Lower leg skin (tissue), 4 donors: ENCODE measurements around the gene CAMK2B. TPM values are rescaled to one million over a fixed set of nuclear protein-coding genes. Genes with fewer than 3 reads are reported as not detected.

Source experiments
- DNase-seq, 2 donors: peaks; one replicate each; pipeline ENCODE4 v3.0.0-alpha.2; 2019; ENCODE audit warnings: low spot score in 2 of 2
- H3K4me3 ChIP-seq: fragments of 200-600 bp; sonication (generic); 2 replicates; pipeline ENCODE4 v1.5.1; 2017; ENCODE audit warnings: mild to moderate bottlenecking, low read depth; ENCODE audit not compliant: poor library complexity, severe bottlenecking
- CTCF ChIP-seq, 3 donors: fragments of 450-650 bp; IDR thresholded peaks; one replicate each; pipeline ENCODE4 v1.5.1; 2016; ENCODE audit warnings: antibody characterized with exemption in 3 of 3, mild to moderate bottlenecking in 3 of 3, moderate library complexity in 2 of 3
- POLR2A ChIP-seq, 2 donors: fragments of 450-650 bp; IDR thresholded peaks; one replicate each; pipeline ENCODE4 v1.6.1; 2016 to 2017; ENCODE audit warnings: antibody characterized with exemption in 2 of 2, mild to moderate bottlenecking in 1 of 2, moderate library complexity in 1 of 2
- WGBS, 2 donors: methylation state at CpG; one replicate each; pipeline ENCODE4 v1.1.5; 2018; 5-methylcytosine and 5-hydroxymethylcytosine counted together
- intact Hi-C: fragments of 100-400 bp; cut with DNase I; formaldehyde crosslinking; loops from one replicate; pipeline ENCODE4 v1.15.0; 2023; ENCODE audit warnings: low total_unique reads
- total RNA-seq, 4 donors: library from RNA; depleted of rRNA; stranded (reverse); fragments of >200 nt; gene quantifications; one replicate each; pipeline ENCODE4 v1.1.0, GENCODE V29; 2016

Gene CAMK2B
- total RNA-seq, 4 donors from 2014 or later, result 0.04 to 2.6 (median 1.1) TPM

- 41 to 45% methylated on average over 9 of the region's 9 CpGs for WGBS, 2 donors
- intact Hi-C loops, result no loop called here
These were observed 1.3 kb downstream of the CAMK2B start for GRCh38 chr7:44324204-44324480.

GRCh38 chr7:44323381-44324203 is 1.8 kb downstream of the CAMK2B start:
- peak; percentile 8 to 83 for DNase-seq
- no peak overlapping the region for H3K4me3 ChIP-seq
- intact Hi-C loops, result no loop called here
- TF ChIP-seq POLR2A (IDR thresholded peaks at IDR 0.05) (no peak), CTCF (IDR thresholded peaks at IDR 0.05) (no peak)
- WGBS, 2 donors, result 80 to 92% methylated on average over 8 to 17 of the region's 17 CpGs

More at GRCh38 chr7:44324204-44324480, 1.3 kb downstream of the CAMK2B start:
- no peak for TF ChIP-seq POLR2A (IDR thresholded peaks at IDR 0.05)
- no peak for TF ChIP-seq CTCF (IDR thresholded peaks at IDR 0.05)
- H3K4me3 ChIP-seq, result no peak overlapping the region
- no peak for DNase-seq

GRCh38 chr7:44322631-44323363 is 2.6 kb downstream of the CAMK2B start:
- intact Hi-C loops, result no loop called here
- peak in 1 of 2 donors; percentile 12 for DNase-seq
- WGBS, 2 donors, result 86 to 91% methylated on average over 17 of the region's 17 CpGs
- TF ChIP-seq POLR2A (IDR thresholded peaks at IDR 0.05), result no peak
- TF ChIP-seq CTCF (IDR thresholded peaks at IDR 0.05), result no peak
- no peak overlapping the region for H3K4me3 ChIP-seq

- TF ChIP-seq POLR2A (IDR thresholded peaks at IDR 0.05), result no peak
- no peak for TF ChIP-seq CTCF (IDR thresholded peaks at IDR 0.05)
- intact Hi-C loops, result no loop called here
- DNase-seq, result no peak
- 77 to 88% methylated on average over 15 to 18 of the region's 18 CpGs for WGBS, 2 donors
- no peak overlapping the region for H3K4me3 ChIP-seq
These were observed 3.6 kb downstream of the CAMK2B start for GRCh38 chr7:44321796-44322195.

GRCh38 chr7:44320794-44321371 is 4.5 kb downstream of the CAMK2B start:
- 73 to 75% methylated on average over 15 of the region's 15 CpGs for WGBS, 2 donors
- H3K4me3 ChIP-seq, result no peak overlapping the region
- no peak for TF ChIP-seq POLR2A (IDR thresholded peaks at IDR 0.05)
- TF ChIP-seq CTCF (IDR thresholded peaks at IDR 0.05), result no peak

More at GRCh38 chr7:44320794-44321371, 4.5 kb downstream of the CAMK2B start:
- intact Hi-C loops, result no loop called here
- no peak for DNase-seq
